WERI-Rb-1 (cell line): ENCODE results near the gene ZNF428.

Source experiments
- DNase-seq: peaks from one replicate; pipeline ENCODE4 v3.0.0-alpha.2; 2020
- H3K27ac ChIP-seq: fragments of 250-450 bp; sonication (Bioruptor Pico); 2 replicates; pipeline ENCODE4 v1.5.1; 2020; ENCODE audit warnings: mild to moderate bottlenecking, moderate library complexity
- H3K27me3 ChIP-seq: fragments of 250-450 bp; sonication (Bioruptor Pico); 2 replicates; pipeline ENCODE4 v1.5.1; 2021; ENCODE audit warnings: mild to moderate bottlenecking, low read depth, moderate library complexity; ENCODE audit not compliant: insufficient read depth, severe bottlenecking
- H3K36me3 ChIP-seq: fragments of 250-450 bp; sonication (Bioruptor Pico); 2 replicates; pipeline ENCODE4 v1.5.1; 2020; ENCODE audit warnings: mild to moderate bottlenecking, moderate library complexity
- H3K4me3 ChIP-seq: 2 replicates; pipeline ENCODE4 v1.5.1; 2011; ENCODE audit warnings: low read depth, mild to moderate bottlenecking, control low read depth, low read length
- H3K9me3 ChIP-seq: fragments of 250-450 bp; sonication (Bioruptor Pico); 2 replicates; pipeline ENCODE4 v1.5.1; 2021; ENCODE audit warnings: mild to moderate bottlenecking, moderate library complexity; ENCODE audit not compliant: severe bottlenecking
- CTCF ChIP-seq: IDR thresholded peaks from 2 replicates; pipeline ENCODE4 v1.5.1; 2011; ENCODE audit warnings: low read depth, mild to moderate bottlenecking, control low read depth, inconsistent platforms, low read length

ZNF428 gene

DNA sequence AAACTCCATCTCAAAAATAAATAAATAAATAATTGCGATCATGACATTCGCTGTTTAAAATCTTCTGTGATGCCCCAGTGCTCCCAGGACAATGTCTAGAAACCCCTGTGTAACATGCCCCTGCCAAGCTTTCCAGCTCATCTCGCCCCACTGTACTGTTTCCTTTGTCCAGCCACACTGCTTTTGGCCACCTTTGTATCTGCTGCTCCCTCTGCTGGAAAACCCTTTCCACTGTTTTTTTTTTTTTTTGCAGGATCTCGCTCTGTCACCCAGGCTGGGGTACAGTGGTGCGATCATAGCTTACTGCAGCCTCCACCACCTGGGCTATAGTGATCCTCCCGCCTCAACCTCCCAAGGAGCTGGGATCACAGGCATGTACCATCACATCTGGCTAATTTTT lies 43.1 kb upstream of the ZNF428 start:
- TF ChIP-seq CTCF: peak; percentile 49
- Histone ChIP-seq H3K4me3 (no peak overlapping the region), H3K27me3 (no peaks in the 10 kb centered on the region), H3K27ac (no peak overlapping the region), H3K36me3 (no peaks in the 10 kb centered on the region), H3K9me3 (no peaks in the 10 kb centered on the region)
- peak; percentile 28 for DNase-seq

DNA sequence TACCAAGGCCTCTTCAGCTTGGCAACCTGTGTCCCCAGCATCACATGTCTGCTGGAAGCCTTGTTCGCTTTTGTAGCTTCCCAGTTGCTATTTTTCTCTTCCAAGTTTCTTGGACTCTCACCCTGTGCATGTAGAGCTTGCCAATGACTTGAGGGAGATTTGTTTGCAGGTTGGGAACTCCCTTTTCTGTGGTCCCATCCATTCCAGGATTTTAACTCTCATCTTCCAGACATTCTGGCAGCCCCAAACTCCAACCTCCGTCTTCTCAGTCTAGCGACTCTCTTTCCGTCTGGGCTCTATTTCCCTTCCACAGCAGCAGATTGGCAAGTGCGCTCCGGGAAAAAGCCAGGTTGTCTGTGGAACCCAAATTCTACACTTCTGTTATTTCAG lies 41.5 kb upstream of the ZNF428 start:
- no peak for DNase-seq
- no peak overlapping the region for H3K27ac ChIP-seq
- H3K36me3 ChIP-seq: no peaks in the 10 kb centered on the region
- no peak overlapping the region for H3K4me3 ChIP-seq
- TF ChIP-seq CTCF: no peak
- no peaks in the 10 kb centered on the region for H3K9me3 ChIP-seq
- H3K27me3 ChIP-seq: no peaks in the 10 kb centered on the region

GRCh38 chr19:43660301-43660970 lies 41.0 kb upstream of the ZNF428 start:
- no peaks in the 10 kb centered on the region for H3K36me3 ChIP-seq
- TF ChIP-seq CTCF: no peak

DNA sequence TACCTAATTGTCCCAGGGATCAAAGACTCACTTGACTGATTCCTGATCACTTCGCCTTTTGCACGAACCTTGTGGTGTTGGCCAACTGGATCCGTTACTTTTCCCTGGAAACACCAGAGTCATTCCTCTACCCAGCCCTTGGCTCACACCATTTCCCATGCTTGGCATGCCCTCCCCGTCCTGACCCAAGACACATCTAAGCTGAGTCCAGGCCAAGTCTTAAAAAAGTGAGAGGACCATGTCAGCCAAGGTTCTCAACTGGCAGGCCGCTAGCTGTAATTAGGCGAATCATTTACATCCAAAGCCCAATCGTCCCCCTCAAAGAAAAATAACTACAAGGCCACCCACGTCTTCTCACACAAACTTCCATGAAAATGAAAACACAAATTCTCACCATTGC lies 39.1 kb upstream of the ZNF428 start:
- no peak for TF ChIP-seq CTCF
- H3K4me3 ChIP-seq: no peak overlapping the region
- H3K27ac ChIP-seq: no peak overlapping the region
- no peaks in the 10 kb centered on the region for H3K27me3 ChIP-seq
- DNase-seq: no peak
- H3K36me3 ChIP-seq: no peaks in the 10 kb centered on the region
- no peaks in the 10 kb centered on the region for H3K9me3 ChIP-seq

More at GRCh38 chr19:43660301-43660970, 41.0 kb upstream of the ZNF428 start:
- DNase-seq: no peak
- H3K27me3 ChIP-seq: no peaks in the 10 kb centered on the region
- no peak overlapping the region for H3K27ac ChIP-seq
- H3K9me3 ChIP-seq: no peaks in the 10 kb centered on the region
- H3K4me3 ChIP-seq: no peak overlapping the region

GRCh38 chr19:43658001-43658400 lies 38.6 kb upstream of the ZNF428 start:
- no peak for TF ChIP-seq CTCF
- Histone ChIP-seq H3K27me3 (no peaks in the 10 kb centered on the region), H3K36me3 (no peaks in the 10 kb centered on the region), H3K4me3 (no peak overlapping the region), H3K27ac (no peak overlapping the region), H3K9me3 (no peaks in the 10 kb centered on the region)
- no peak for DNase-seq

GRCh38 chr19:43656436-43656835 lies 37.0 kb upstream of the ZNF428 start:
- Histone ChIP-seq H3K36me3 (no peaks in the 10 kb centered on the region), H3K9me3 (no peaks in the 10 kb centered on the region), H3K4me3 (no peak overlapping the region), H3K27ac (no peak overlapping the region), H3K27me3 (no peaks in the 10 kb centered on the region)
- DNase-seq: no peak
- no peak for TF ChIP-seq CTCF
